ENCODE data around the gene MAST3. TPM values are rescaled to one million over a fixed set of nuclear protein-coding genes. Genes with fewer than 3 reads are reported as not detected.

The MAST3 gene
- total and polyA plus RNA-seq, 2 of the 13 experiments (the other 11 are each of a cell fraction or from before 2014, with no cell fraction given), result 4.1 to 4.6 TPM

DNA sequence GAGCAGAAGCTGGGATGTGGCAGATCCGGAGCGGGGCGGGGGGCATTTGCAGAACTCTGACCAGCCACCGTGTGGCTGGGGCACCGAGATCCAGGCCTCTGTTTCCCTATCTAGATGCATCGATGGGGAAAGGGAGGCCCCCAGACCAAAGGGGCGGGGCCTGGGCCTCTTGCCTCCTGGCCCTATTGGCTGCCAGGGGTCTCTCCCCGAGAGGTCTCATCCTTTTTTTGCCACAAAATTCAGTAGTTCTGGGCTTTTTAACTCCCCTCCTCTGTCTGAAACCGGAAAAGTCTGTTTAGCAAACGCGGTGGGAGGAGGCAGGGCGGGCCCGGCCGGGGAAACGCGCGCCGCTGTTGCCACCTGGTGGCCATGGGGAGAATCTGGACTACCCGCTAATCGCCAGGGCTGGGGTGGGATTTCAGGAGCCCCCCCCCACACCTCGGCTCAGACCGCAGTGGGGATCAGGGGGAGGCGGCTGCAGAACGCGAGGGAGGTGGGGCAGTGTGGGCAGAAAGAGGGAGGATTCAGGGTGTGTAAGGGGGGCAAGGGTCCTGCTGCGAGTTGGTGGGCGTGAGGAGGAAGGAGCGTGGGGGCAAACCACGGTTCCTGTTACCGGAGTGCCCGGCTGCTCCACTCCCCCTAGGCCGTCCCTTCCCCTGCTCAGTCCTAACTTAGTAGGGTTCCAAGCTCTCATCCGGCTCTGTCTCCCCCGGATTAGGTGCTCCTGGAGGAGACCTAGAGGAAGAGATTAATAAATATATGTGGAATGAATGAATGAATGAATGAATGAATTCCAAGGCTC, 39.2 kb upstream of the MAST3 start (continued):
- TF ChIP-seq, protein P1, sequence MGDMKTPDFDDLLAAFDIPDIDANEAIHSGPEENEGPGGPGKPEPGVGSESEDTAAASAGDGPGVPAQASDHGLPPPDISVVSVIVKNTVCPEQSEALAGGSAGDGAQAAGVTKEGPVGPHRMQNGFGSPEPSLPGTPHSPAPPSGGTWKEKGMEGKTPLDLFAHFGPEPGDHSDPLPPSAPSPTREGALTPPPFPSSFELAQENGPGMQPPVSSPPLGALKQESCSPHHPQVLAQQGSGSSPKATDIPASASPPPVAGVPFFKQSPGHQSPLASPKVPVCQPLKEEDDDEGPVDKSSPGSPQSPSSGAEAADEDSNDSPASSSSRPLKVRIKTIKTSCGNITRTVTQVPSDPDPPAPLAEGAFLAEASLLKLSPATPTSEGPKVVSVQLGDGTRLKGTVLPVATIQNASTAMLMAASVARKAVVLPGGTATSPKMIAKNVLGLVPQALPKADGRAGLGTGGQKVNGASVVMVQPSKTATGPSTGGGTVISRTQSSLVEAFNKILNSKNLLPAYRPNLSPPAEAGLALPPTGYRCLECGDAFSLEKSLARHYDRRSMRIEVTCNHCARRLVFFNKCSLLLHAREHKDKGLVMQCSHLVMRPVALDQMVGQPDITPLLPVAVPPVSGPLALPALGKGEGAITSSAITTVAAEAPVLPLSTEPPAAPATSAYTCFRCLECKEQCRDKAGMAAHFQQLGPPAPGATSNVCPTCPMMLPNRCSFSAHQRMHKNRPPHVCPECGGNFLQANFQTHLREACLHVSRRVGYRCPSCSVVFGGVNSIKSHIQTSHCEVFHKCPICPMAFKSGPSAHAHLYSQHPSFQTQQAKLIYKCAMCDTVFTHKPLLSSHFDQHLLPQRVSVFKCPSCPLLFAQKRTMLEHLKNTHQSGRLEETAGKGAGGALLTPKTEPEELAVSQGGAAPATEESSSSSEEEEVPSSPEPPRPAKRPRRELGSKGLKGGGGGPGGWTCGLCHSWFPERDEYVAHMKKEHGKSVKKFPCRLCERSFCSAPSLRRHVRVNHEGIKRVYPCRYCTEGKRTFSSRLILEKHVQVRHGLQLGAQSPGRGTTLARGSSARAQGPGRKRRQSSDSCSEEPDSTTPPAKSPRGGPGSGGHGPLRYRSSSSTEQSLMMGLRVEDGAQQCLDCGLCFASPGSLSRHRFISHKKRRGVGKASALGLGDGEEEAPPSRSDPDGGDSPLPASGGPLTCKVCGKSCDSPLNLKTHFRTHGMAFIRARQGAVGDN (CRISPR knock-in tag; IDR thresholded peaks at IDR 0.05), result peak; percentile 60; the same call in 1 of the 2 replicates
- TF ChIP-seq RBM39 (IDR thresholded peaks at IDR 0.05; ENCODE audit: low read depth, low read length, poor library complexity, severe bottlenecking) (no peak), ZNF274 (CRISPR knock-in tag; IDR thresholded peaks at IDR 0.05) (no peak), SMARCC2 (IDR thresholded peaks at IDR 0.05) (no peak), KLF16 (CRISPR knock-in tag; IDR thresholded peaks at IDR 0.05) (peak in 1 of 2 experiments; percentile 57; a peak in 1 of 4 replicates), ZEB1 (IDR thresholded peaks at IDR 0.05; ENCODE audit: insufficient replicate concordance, low read depth) (no peak), XRCC5 (optimal IDR thresholded peaks at IDR 0.05; ENCODE audit: low read length) (peak; percentile 50), ZSCAN21 (CRISPR knock-in tag; IDR thresholded peaks at IDR 0.05; ENCODE audit: borderline replicate concordance) (no peak), JUNB (CRISPR knock-in tag; IDR thresholded peaks at IDR 0.05; ENCODE audit: borderline replicate concordance) (no peak), ZNF616 (CRISPR knock-in tag; IDR thresholded peaks at IDR 0.05; ENCODE audit: low read depth) (no peak), MTF2 (CRISPR knock-in tag; IDR thresholded peaks at IDR 0.05; ENCODE audit: borderline replicate concordance) (no peak), ZNF431 (CRISPR knock-in tag; IDR thresholded peaks at IDR 0.05; ENCODE audit: borderline replicate concordance, low read depth) (no peak), DNMT3B (CRISPR knock-in tag; conservative IDR thresholded peaks at IDR 0.05) (no peak), ZNF567 (CRISPR knock-in tag; IDR thresholded peaks at IDR 0.05; ENCODE audit: borderline replicate concordance) (no peak), ZNF577 (CRISPR knock-in tag; IDR thresholded peaks at IDR 0.05; ENCODE audit: borderline replicate concordance, low read depth) (no peak), FOXO1 (CRISPR knock-in tag; IDR thresholded peaks at IDR 0.05) (peak; percentile 49; the same call in 1 of the 2 replicates), GATA4 (IDR thresholded peaks at IDR 0.05; ENCODE audit: borderline replicate concordance, low read depth) (no peak), TARDBP (CRISPR knock-in tag; IDR thresholded peaks at IDR 0.05) (no peak)
- TF ChIP-seq, protein P2, sequence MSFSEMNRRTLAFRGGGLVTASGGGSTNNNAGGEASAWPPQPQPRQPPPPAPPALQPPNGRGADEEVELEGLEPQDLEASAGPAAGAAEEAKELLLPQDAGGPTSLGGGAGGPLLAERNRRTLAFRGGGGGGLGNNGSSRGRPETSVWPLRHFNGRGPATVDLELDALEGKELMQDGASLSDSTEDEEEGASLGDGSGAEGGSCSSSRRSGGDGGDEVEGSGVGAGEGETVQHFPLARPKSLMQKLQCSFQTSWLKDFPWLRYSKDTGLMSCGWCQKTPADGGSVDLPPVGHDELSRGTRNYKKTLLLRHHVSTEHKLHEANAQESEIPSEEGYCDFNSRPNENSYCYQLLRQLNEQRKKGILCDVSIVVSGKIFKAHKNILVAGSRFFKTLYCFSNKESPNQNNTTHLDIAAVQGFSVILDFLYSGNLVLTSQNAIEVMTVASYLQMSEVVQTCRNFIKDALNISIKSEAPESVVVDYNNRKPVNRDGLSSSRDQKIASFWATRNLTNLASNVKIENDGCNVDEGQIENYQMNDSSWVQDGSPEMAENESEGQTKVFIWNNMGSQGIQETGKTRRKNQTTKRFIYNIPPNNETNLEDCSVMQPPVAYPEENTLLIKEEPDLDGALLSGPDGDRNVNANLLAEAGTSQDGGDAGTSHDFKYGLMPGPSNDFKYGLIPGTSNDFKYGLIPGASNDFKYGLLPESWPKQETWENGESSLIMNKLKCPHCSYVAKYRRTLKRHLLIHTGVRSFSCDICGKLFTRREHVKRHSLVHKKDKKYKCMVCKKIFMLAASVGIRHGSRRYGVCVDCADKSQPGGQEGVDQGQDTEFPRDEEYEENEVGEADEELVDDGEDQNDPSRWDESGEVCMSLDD (CRISPR knock-in tag; IDR thresholded peaks at IDR 0.05; ENCODE audit: borderline replicate concordance), result no peak
- TF ChIP-seq, protein P3, sequence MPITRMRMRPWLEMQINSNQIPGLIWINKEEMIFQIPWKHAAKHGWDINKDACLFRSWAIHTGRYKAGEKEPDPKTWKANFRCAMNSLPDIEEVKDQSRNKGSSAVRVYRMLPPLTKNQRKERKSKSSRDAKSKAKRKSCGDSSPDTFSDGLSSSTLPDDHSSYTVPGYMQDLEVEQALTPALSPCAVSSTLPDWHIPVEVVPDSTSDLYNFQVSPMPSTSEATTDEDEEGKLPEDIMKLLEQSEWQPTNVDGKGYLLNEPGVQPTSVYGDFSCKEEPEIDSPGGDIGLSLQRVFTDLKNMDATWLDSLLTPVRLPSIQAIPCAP (CRISPR knock-in tag; IDR thresholded peaks at IDR 0.05; ENCODE audit: low read depth), result no peak
- TF ChIP-seq, protein P4, sequence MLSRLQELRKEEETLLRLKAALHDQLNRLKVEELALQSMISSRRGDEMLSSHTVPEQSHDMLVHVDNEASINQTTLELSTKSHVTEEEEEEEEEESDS (CRISPR knock-in tag; IDR thresholded peaks at IDR 0.05; ENCODE audit: borderline replicate concordance), result no peak

Measured in HepG2 (cell line).